Aorta (tissue), 5 donors: Measurements from ENCODE around the gene BLVRB. TPM values are rescaled to one million over a fixed set of nuclear protein-coding genes. Genes with fewer than 3 reads are reported as not detected.
"Not testable (repeated sequence)": the region's sequence is repeated elsewhere in the genome, so short reads cannot be mapped to it uniquely, and the experiment has no call there.

ENCODE experiments used
- ATAC-seq: fragments of 200-7000 bp; cut with Tn5 transposase; one replicate; pipeline ENCODE4 v1.9.1; 2022; ENCODE audit warnings: moderate library complexity; ENCODE audit not compliant: low FRiP score
- DNase-seq, 2 donors: peaks; one replicate each; pipeline ENCODE4 v3.0.0-alpha.2; 2020
- H3K27ac ChIP-seq, 2 donors: one replicate each; pipeline ENCODE4 v1.5.1; 2013; ENCODE audit warnings: low read length in 2 of 2, mild to moderate bottlenecking in 2 of 2, moderate library complexity in 2 of 2, control low read depth in 1 of 2, inconsistent platforms in 1 of 2, low read depth in 1 of 2
- H3K27me3 ChIP-seq, 2 donors: one replicate each; pipeline ENCODE4 v1.6.1; 2013; ENCODE audit warnings: control low read depth in 1 of 2, low read length in 1 of 2, mild to moderate bottlenecking in 1 of 2, moderate library complexity in 1 of 2; ENCODE audit not compliant: insufficient read depth in 2 of 2, control insufficient read depth in 1 of 2
- H3K36me3 ChIP-seq, 2 donors: one replicate each; pipeline ENCODE4 v1.6.1; 2013; ENCODE audit warnings: control low read depth in 1 of 2, low read length in 1 of 2, mild to moderate bottlenecking in 1 of 2; ENCODE audit not compliant: insufficient read depth in 2 of 2, control insufficient read depth in 1 of 2
- H3K4me1 ChIP-seq, 2 donors: one replicate each; pipeline ENCODE4 v1.6.1; 2013; ENCODE audit warnings: low read length in 2 of 2, control low read depth in 1 of 2, mild to moderate bottlenecking in 1 of 2, moderate library complexity in 1 of 2; ENCODE audit not compliant: insufficient read depth in 2 of 2, control insufficient read depth in 1 of 2
- H3K4me3 ChIP-seq, 2 donors: one replicate each; pipeline ENCODE4 v1.5.1; 2013; ENCODE audit warnings: low read length in 2 of 2, control low read depth in 1 of 2, mild to moderate bottlenecking in 1 of 2
- H3K9me3 ChIP-seq: one replicate; pipeline ENCODE4 v1.6.1; 2013; ENCODE audit warnings: mild to moderate bottlenecking, low read length; ENCODE audit not compliant: control insufficient read depth
- WGBS, 2 donors: extraction: QIAGEN DNeasy Blood & Tissue Kit; methylation state at CpG; one replicate each; pipeline ENCODE4 v1.1.7; 2013; 5-methylcytosine and 5-hydroxymethylcytosine counted together
- intact Hi-C, 2 donors: fragments of 100-400 bp; cut with DNase I; formaldehyde crosslinking; loops; one replicate each; pipeline versions ENCODE4 v1.14.2 to v1.15.0; 2022
- polyA plus RNA-seq, 2 donors: library from polyadenylated mRNA; stranded (reverse); fragments of 200-250 nt; gene quantifications; one replicate each; pipeline ENCODE4 v1.2.3, GENCODE V29; 2013
- total RNA-seq, 2 donors: library from RNA; stranded (reverse); fragmentation: NEBNext Ultra II Directional; extraction: Animal tissue kit (Norgen Biotek cat#: 25700); gene quantifications; one replicate each; pipeline ENCODE4 v1.2.1, GENCODE V29; 2021
- donor health status: healthy with polysubstance abuse.
- donor health status: Bipolar disorder and iron deficiency.
- donor health status: DM: no; HTN: no; CAD: no.
- donor health status: DM: no; HTN: no; CAD: no.
- donor health status: DM: yes; HTN: yes; CAD: no.

The BLVRB gene
- total and polyA plus RNA-seq, 4 donors = 72.3 to 134 (median 87.0) TPM

- intact Hi-C loops = no loop called here
- Histone ChIP-seq H3K36me3 (no peaks in the 10 kb centered on the region), H3K4me1 (no peaks in the 10 kb centered on the region), H3K27me3 (no peaks in the 10 kb centered on the region), H3K4me3 (no peak overlapping the region), H3K9me3 (no peaks in the 10 kb centered on the region), H3K27ac (no peak overlapping the region)
- DNase-seq = no peak
- ATAC-seq = no peak
- 87 to 94% methylated on average over 1 of the region's 1 CpG for WGBS, 2 donors
These were observed 28.8 kb upstream of the BLVRB start for GRCh38 chr19:40494191-40494838.

- H3K4me1 ChIP-seq = no peaks in the 10 kb centered on the region
- no peaks in the 10 kb centered on the region for H3K9me3 ChIP-seq
- DNase-seq (no peak), ATAC-seq (no peak)
- WGBS, 2 donors = 75% methylated on average over 4 of the region's 4 CpGs
- no peak overlapping the region for H3K4me3 ChIP-seq
- intact Hi-C loops = no loop called here
- H3K36me3 ChIP-seq = no peaks in the 10 kb centered on the region
- no peaks in the 10 kb centered on the region for H3K27me3 ChIP-seq
- H3K27ac ChIP-seq = no peak overlapping the region
These were observed 28.2 kb upstream of the BLVRB start for GRCh38 chr19:40493778-40494177.

- Histone ChIP-seq H3K27me3 (no peaks in the 10 kb centered on the region), H3K4me3 (no peak overlapping the region), H3K4me1 (no peaks in the 10 kb centered on the region), H3K27ac (no peak overlapping the region), H3K36me3 (no peaks in the 10 kb centered on the region), H3K9me3 (no peaks in the 10 kb centered on the region)
- intact Hi-C loops = no loop called here
- no peak for DNase-seq
- WGBS, 2 donors = 97 to 98% methylated on average over 3 of the region's 3 CpGs
- no peak for ATAC-seq
These were observed 26.7 kb upstream of the BLVRB start for GRCh38 chr19:40492274-40492673.

- ATAC-seq = no peak
- Histone ChIP-seq H3K27me3 (no peaks in the 10 kb centered on the region), H3K4me1 (no peaks in the 10 kb centered on the region), H3K27ac (no peak overlapping the region), H3K9me3 (no peaks in the 10 kb centered on the region), H3K4me3 (no peak overlapping the region), H3K36me3 (no peaks in the 10 kb centered on the region)
- no peak for DNase-seq
- intact Hi-C loops = no loop called here
- WGBS, 2 donors = 59 to 75% methylated on average over 25 of the region's 25 CpGs
These were observed 24.3 kb upstream of the BLVRB start for GRCh38 chr19:40489882-40490230.

- ATAC-seq = no peak
These were observed 20.5 kb upstream of the BLVRB start for GRCh38 chr19:40486017-40486416.

GRCh38 chr19:40475878-40476644 lies 10.5 kb upstream of the BLVRB start:
- ATAC-seq, H3K27ac ChIP-seq, H3K27me3 ChIP-seq, H3K4me3 ChIP-seq, H3K4me1 ChIP-seq, H3K36me3 ChIP-seq, intact Hi-C loops, DNase-seq, H3K9me3 ChIP-seq: not testable (repeated sequence)
- 89 to 93% methylated on average over 15 of the region's 15 CpGs for WGBS, 2 donors

More at GRCh38 chr19:40486017-40486416, 20.5 kb upstream of the BLVRB start:
- H3K36me3 ChIP-seq = no peaks in the 10 kb centered on the region
- no peak for DNase-seq
- 90 to 92% methylated on average over 3 of the region's 3 CpGs for WGBS, 2 donors
- no peaks in the 10 kb centered on the region for H3K9me3 ChIP-seq
- H3K27ac ChIP-seq = no peak overlapping the region
- no peaks in the 10 kb centered on the region for H3K4me1 ChIP-seq
- no peak overlapping the region for H3K4me3 ChIP-seq
- intact Hi-C loops = no loop called here
- H3K27me3 ChIP-seq = no peaks in the 10 kb centered on the region

GRCh38 chr19:40474737-40475136 lies 9.2 kb upstream of the BLVRB start:
- DNase-seq = no peak
- no peaks in the 10 kb centered on the region for H3K4me1 ChIP-seq
- no peaks in the 10 kb centered on the region for H3K9me3 ChIP-seq
- no peak overlapping the region for H3K4me3 ChIP-seq
- intact Hi-C loops = no loop called here
- H3K36me3 ChIP-seq = no peaks in the 10 kb centered on the region
- ATAC-seq = no peak
- no peak overlapping the region for H3K27ac ChIP-seq
- no peaks in the 10 kb centered on the region for H3K27me3 ChIP-seq
- WGBS, 2 donors = 90 to 94% methylated on average over 4 of the region's 4 CpGs

GRCh38 chr19:40472516-40472915 lies 7.0 kb upstream of the BLVRB start:
- Histone ChIP-seq H3K4me3 (no peak overlapping the region), H3K27ac (no peak overlapping the region), H3K27me3 (no peaks in the 10 kb centered on the region), H3K36me3 (no peaks in the 10 kb centered on the region), H3K4me1 (no peaks in the 10 kb centered on the region), H3K9me3 (no peaks in the 10 kb centered on the region)
- no peak for DNase-seq
- ATAC-seq = no peak
- 93 to 95% methylated on average over 13 of the region's 13 CpGs for WGBS, 2 donors
- intact Hi-C loops = no loop called here

- Histone ChIP-seq H3K36me3 (no peaks in the 10 kb centered on the region), H3K27ac (no peak overlapping the region), H3K27me3 (no peaks in the 10 kb centered on the region), H3K9me3 (no peaks in the 10 kb centered on the region), H3K4me1 (no peaks in the 10 kb centered on the region), H3K4me3 (no peak overlapping the region)
- intact Hi-C loops = no loop called here
- ATAC-seq (no peak), DNase-seq (no peak)
- 94 to 98% methylated on average over 3 of the region's 3 CpGs for WGBS, 2 donors
These were observed 5.6 kb upstream of the BLVRB start for GRCh38 chr19:40471111-40471510.
